HL-60 (cell line): ENCODE measurements around the gene MOK.

ENCODE experiments used
- DNase-seq, 2 experiments: peaks; one replicate each; pipeline ENCODE4 v3.0.0-alpha.2; 2010 to 2020; ENCODE audit warnings: low read depth in 1 of 2, low spot score in 1 of 2
- H3K27ac ChIP-seq: fragments of 250-450 bp; sonication (Bioruptor Pico); replicated peaks from 2 replicates; pipeline ENCODE4 v1.5.1; 2020; ENCODE audit warnings: mild to moderate bottlenecking, moderate library complexity
- H3K27me3 ChIP-seq: fragments of 250-450 bp; sonication (Bioruptor Pico); 2 replicates; pipeline ENCODE4 v1.5.1; 2021; ENCODE audit warnings: mild to moderate bottlenecking, moderate library complexity; ENCODE audit not compliant: insufficient read depth, poor library complexity, severe bottlenecking
- H3K4me3 ChIP-seq: replicated peaks from 2 replicates; pipeline ENCODE4 v1.5.1; 2011; ENCODE audit warnings: mild to moderate bottlenecking, control low read depth, low read length; ENCODE audit not compliant: insufficient read depth
- GABPA ChIP-seq: IDR thresholded peaks from 2 replicates; pipeline ENCODE4 v1.6.1; 2012; ENCODE audit warnings: low read depth
- POLR2AphosphoS5 ChIP-seq: IDR thresholded peaks from 2 replicates; pipeline ENCODE4 v1.6.1; 2012; ENCODE audit warnings: low read depth
- SPI1 ChIP-seq: IDR thresholded peaks from 2 replicates; pipeline ENCODE4 v1.6.1; 2012; ENCODE audit warnings: low read depth, mild to moderate bottlenecking, borderline replicate concordance
- TF ChIP-seq, protein P1 (sequence below): IDR thresholded peaks from one replicate; pipeline ENCODE4 v1.5.1; 2011; ENCODE audit warnings: low read length, control low read depth, inconsistent platforms; ENCODE audit not compliant: insufficient read depth
- TF ChIP-seq, protein P2 (sequence below): IDR thresholded peaks from 2 replicates; pipeline ENCODE4 v1.6.1; 2012; ENCODE audit warnings: low read depth; ENCODE audit not compliant: insufficient replicate concordance

Gene MOK

GRCh38 chr14:102316743-102317563, 12.0 kb upstream of the MOK start:
- H3K27me3 ChIP-seq: no peaks in the 10 kb centered on the region
- peak overlapping the region; percentile 66 for H3K4me3 ChIP-seq
- no peak for TF ChIP-seq POLR2AphosphoS5
- no peak for TF ChIP-seq SPI1
- TF ChIP-seq, protein P1, sequence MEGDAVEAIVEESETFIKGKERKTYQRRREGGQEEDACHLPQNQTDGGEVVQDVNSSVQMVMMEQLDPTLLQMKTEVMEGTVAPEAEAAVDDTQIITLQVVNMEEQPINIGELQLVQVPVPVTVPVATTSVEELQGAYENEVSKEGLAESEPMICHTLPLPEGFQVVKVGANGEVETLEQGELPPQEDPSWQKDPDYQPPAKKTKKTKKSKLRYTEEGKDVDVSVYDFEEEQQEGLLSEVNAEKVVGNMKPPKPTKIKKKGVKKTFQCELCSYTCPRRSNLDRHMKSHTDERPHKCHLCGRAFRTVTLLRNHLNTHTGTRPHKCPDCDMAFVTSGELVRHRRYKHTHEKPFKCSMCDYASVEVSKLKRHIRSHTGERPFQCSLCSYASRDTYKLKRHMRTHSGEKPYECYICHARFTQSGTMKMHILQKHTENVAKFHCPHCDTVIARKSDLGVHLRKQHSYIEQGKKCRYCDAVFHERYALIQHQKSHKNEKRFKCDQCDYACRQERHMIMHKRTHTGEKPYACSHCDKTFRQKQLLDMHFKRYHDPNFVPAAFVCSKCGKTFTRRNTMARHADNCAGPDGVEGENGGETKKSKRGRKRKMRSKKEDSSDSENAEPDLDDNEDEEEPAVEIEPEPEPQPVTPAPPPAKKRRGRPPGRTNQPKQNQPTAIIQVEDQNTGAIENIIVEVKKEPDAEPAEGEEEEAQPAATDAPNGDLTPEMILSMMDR: peak; percentile 27
- DNase-seq: peak; percentile 84 to 89
- peak overlapping the region; percentile 55 for H3K27ac ChIP-seq

- Histone ChIP-seq H3K27ac (peak overlapping the region; percentile 29), H3K27me3 (no peaks in the 10 kb centered on the region), H3K4me3 (peak overlapping the region; percentile 66)
- DNase-seq: peak in 1 of 2 experiments; percentile 48
- TF ChIP-seq GABPA: 0 out of 2 replicates have a peak, but pooled peaks have one; percentile 4
- TF ChIP-seq, protein P2, sequence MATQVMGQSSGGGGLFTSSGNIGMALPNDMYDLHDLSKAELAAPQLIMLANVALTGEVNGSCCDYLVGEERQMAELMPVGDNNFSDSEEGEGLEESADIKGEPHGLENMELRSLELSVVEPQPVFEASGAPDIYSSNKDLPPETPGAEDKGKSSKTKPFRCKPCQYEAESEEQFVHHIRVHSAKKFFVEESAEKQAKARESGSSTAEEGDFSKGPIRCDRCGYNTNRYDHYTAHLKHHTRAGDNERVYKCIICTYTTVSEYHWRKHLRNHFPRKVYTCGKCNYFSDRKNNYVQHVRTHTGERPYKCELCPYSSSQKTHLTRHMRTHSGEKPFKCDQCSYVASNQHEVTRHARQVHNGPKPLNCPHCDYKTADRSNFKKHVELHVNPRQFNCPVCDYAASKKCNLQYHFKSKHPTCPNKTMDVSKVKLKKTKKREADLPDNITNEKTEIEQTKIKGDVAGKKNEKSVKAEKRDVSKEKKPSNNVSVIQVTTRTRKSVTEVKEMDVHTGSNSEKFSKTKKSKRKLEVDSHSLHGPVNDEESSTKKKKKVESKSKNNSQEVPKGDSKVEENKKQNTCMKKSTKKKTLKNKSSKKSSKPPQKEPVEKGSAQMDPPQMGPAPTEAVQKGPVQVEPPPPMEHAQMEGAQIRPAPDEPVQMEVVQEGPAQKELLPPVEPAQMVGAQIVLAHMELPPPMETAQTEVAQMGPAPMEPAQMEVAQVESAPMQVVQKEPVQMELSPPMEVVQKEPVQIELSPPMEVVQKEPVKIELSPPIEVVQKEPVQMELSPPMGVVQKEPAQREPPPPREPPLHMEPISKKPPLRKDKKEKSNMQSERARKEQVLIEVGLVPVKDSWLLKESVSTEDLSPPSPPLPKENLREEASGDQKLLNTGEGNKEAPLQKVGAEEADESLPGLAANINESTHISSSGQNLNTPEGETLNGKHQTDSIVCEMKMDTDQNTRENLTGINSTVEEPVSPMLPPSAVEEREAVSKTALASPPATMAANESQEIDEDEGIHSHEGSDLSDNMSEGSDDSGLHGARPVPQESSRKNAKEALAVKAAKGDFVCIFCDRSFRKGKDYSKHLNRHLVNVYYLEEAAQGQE: no peak
Observed at GRCh38 chr14:102316338-102316742, 11.4 kb upstream of the MOK start.

GRCh38 chr14:102315121-102315520, 10.2 kb upstream of the MOK start:
- H3K27ac ChIP-seq: no peak overlapping the region
- TF ChIP-seq, protein P2: no peak
- TF ChIP-seq, protein P1: no peak
- TF ChIP-seq GABPA: no peak
- no peak for TF ChIP-seq SPI1
- no peak for TF ChIP-seq POLR2AphosphoS5
- no peak for DNase-seq
- H3K4me3 ChIP-seq: no peak overlapping the region
- H3K27me3 ChIP-seq: no peaks in the 10 kb centered on the region

DNA sequence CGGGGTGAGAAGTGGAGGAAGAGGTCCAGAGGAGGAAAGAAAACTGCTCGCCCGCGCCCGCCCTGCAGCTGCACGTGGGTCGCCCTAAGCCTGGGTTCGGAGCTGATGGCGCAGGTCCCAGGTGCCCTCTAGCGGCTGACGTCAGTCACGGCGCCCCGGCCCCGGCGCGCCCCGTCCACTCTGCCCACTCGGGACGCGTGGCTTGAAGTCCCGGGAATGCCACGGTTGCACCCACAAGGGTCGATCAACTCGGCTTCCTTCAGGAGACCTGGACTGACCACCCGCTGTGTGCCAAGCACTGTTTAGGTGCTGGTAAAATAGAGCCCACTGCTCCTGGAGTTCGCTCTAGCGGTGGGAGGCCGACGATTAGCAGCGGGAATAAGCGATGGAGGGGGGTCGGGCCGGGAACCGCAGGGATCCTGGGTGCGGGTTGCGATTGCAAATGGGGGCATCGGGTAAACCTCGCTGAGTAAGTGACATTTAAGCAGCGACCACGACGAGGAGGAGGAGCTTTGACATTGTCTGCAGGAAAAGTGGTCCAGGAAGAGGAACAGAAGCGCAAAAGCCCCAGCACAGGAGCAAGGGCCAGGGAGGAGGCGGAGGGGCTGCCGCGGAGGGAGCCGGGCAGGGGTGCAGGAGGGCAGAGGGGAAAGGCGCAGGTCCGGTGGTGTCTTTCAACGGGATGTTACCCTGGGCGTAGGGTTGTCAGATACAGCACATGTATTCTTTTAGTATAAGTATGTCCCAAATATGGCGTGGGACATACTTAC, 9.5 kb upstream of the MOK start:
- peak overlapping the region; percentile 66 for H3K4me3 ChIP-seq
- H3K27me3 ChIP-seq: no peaks in the 10 kb centered on the region
- DNase-seq: peak; percentile 76 to 85
- H3K27ac ChIP-seq: no peak overlapping the region
- TF ChIP-seq POLR2AphosphoS5: 0 out of 2 replicates have a peak, but pooled peaks have one; percentile 34
- TF ChIP-seq GABPA: no peak
- TF ChIP-seq, protein P1: peak; percentile 81
